Stimulated activated CD4-positive, alpha-beta T cell treated with anti-CD3 and anti-CD28 coated beads, Interleukin-1b, Interleukin-23, amount 100 ng/mL, for 4 hours (primary cell): ENCODE data around the gene LY6G6D.

Experiments
- DNase-seq, 2 donors: peaks; one replicate each; pipeline ENCODE4 v3.0.0-alpha.2; 2020; ENCODE audit warnings: low read depth in 2 of 2

Gene LY6G6D

DNA sequence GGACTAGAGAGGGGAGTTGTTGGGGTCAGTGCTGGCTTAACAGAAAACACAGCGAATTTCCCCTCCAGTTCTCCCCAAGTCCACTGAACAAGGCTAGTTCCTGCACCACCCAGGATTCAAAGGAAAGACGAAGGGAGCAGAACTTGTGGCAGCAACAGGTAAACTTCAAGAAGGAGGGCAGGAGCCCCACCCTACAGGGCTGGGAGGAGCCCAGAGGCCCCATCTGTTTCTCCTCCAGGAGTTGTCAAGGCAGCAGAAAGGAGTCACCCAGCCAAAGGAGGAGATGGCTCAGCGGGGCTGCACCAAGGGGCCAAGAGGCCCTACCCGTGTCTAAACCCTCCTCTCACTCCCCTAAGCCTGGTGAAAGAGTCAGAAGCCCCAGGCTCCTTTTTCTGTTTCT is 49.0 kb downstream of the LY6G6D start:
- DNase-seq = no peak

DNA sequence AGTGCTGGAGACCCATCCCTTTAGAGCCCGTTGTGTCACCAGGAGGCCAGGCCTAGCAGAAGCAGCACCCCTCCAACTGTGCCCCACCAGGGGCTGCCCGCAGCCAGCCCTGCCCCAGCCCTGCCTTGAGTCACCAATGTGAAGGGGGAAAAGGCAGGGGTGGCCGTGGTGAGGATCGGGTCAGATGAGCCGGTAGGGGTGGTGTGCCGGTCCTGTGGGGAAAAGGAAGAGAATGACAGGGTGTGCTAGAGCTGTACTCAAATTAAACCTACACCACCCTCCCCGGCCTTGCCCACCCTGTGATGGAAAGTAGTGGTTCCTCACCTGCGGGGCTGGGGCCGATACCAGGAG is 50.4 kb downstream of the LY6G6D start:
- no peak for DNase-seq

DNA sequence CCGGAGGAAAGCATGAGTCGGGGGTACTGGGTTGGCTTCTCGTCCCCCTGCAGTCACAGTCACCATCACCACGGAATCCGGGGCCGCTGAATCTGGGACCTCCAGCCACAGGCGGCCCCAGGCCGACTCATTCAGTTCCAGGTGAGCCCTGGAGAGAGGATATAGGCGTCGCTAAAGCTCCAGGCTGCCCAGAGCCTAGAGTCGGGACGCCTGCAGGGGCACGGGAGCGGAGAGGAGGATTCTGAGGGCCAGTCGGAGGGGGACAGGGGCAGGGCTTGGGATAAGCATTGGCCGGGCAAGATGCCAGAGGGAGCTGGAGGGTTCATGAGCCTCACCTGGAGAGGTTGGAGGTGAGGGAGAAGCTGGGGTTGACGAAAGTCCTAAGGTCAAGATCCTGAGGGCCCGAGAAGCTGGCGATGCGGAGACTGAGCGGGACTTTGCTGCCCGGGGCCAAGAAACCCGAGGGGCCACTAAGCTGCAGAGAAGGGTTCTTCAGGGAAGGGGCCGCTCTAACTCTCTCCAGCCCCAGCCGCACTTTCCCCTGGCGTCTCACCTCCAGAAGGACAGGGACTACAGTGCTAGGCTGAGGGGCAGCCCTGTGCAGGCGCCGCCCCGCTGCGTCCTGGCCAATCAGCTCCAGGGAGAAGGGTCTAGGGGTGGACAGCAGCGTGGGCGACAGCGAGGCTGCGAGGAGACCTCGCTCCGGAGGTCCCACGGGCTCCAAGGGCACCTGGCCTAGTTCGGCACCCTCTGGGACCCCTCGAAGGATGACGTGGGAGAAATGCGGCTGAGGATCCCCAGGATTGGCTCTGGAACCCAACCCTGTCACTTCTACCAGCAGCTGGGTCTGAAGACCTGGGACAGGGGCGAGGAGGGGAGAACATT is 51.0 kb downstream of the LY6G6D start:
- no peak for DNase-seq

DNA sequence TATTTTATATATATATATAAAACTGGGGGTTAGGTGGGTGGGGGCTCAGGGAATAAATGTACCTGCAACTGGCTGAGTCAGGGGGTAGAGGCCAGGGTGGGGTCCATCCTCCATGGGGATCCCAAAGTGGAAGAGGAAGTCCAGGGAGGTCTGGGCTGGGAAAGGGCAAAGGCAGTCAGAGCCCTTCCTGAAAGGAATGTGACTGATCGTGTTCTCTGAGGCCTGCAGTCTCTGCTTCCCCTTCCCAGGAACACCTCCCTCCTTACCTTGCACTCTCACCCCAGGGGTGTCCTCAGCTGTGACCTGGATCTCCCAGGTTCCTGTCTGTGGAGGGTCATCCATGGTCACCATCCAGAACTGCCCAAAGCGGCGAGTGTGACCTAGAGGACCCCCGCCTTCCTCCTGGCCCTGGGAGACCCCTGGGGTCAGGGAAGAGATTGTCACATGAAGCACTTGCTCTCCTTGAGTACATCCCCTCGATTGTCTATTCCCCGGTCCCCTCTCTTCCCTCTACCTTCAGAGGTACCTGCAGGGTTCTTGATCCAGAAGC is 52.0 kb downstream of the LY6G6D start:
- no peak for DNase-seq
